Cardiac muscle cell (in vitro differentiated cells and primary cell): Measurements from ENCODE around the gene OSBPL8. TPM values are rescaled to one million over a fixed set of nuclear protein-coding genes. Genes with fewer than 3 reads are reported as not detected.

Experiments
- DNase-seq, 2 donors: peaks; one replicate each; pipeline versions ENCODE4 v3.0.0 to v3.0.0-alpha.2; 2010 to 2017; ENCODE audit warnings: low read depth in 1 of 2, low spot score in 1 of 2
- H3K27ac ChIP-seq: fragments of 200-600 bp; sonication (generic); 2 replicates; pipeline ENCODE4 v1.5.1; 2016
- H3K27me3 ChIP-seq: fragments of 200-600 bp; sonication (generic); 2 replicates; pipeline ENCODE4 v1.6.0; 2016; ENCODE audit warnings: control low read depth
- H3K36me3 ChIP-seq: fragments of 200-600 bp; sonication (generic); 2 replicates; pipeline ENCODE4 v1.5.1; 2016; ENCODE audit warnings: control low read depth
- H3K4me1 ChIP-seq: fragments of 200-600 bp; sonication (generic); 2 replicates; pipeline ENCODE4 v1.8.1; 2017; ENCODE audit warnings: low read depth, mild to moderate bottlenecking, mixed run types
- H3K4me3 ChIP-seq: fragments of 200-600 bp; sonication (generic); 2 replicates; pipeline ENCODE4 v1.5.1; 2016; ENCODE audit warnings: mild to moderate bottlenecking
- H3K9me3 ChIP-seq: fragments of 200-600 bp; sonication (generic); 2 replicates; pipeline ENCODE4 v1.5.1; 2017; ENCODE audit warnings: low read depth, mild to moderate bottlenecking, control low read depth
- CTCF ChIP-seq: IDR thresholded peaks from 2 replicates; pipeline ENCODE4 v1.5.1; 2012; ENCODE audit warnings: low read depth, mild to moderate bottlenecking, low read length
- polyA plus RNA-seq: library from polyadenylated mRNA; unstranded; fragments of >200 nt; fragmentation: Nextera tagmentation; extraction: Ambion mirVana; gene quantifications from 2 replicates; pipeline ENCODE4 v1.2.1, GENCODE V29; 2016
- total RNA-seq: library from RNA; depleted of rRNA; stranded (reverse); fragments of >200 nt; gene quantifications from 2 replicates; pipeline ENCODE4 v1.2.3, GENCODE V29; 2016

Gene OSBPL8
- total and polyA plus RNA-seq, 2 experiments from 2014 or later: 25.6 to 143 TPM

DNA sequence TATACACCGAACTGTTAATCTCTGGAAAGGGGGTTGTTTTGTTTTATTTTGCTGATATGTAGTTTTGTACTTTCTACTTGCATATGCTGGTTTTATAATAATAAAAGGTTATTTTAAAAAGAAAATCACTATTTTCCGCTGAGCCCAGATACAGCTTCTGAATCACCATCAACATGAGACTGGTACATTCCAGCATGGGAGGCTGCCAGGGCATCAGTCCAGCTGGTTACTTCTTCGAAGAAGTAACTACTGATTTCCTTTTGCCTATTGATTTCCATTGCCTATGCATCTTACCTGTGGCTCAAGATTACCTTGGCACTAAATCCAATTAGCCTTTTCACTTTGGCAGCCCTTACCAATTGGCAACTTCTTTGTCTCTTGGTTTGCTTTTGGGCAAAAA is 11.7 kb upstream of the OSBPL8 start:
- Histone ChIP-seq H3K27ac (no peak overlapping the region), H3K36me3 (no peaks in the 10 kb centered on the region), H3K4me1 (no peaks in the 10 kb centered on the region), H3K4me3 (no peak overlapping the region), H3K9me3 (no peaks in the 10 kb centered on the region), H3K27me3 (no peaks in the 10 kb centered on the region)
- no peak for DNase-seq
- no peak for TF ChIP-seq CTCF

DNA sequence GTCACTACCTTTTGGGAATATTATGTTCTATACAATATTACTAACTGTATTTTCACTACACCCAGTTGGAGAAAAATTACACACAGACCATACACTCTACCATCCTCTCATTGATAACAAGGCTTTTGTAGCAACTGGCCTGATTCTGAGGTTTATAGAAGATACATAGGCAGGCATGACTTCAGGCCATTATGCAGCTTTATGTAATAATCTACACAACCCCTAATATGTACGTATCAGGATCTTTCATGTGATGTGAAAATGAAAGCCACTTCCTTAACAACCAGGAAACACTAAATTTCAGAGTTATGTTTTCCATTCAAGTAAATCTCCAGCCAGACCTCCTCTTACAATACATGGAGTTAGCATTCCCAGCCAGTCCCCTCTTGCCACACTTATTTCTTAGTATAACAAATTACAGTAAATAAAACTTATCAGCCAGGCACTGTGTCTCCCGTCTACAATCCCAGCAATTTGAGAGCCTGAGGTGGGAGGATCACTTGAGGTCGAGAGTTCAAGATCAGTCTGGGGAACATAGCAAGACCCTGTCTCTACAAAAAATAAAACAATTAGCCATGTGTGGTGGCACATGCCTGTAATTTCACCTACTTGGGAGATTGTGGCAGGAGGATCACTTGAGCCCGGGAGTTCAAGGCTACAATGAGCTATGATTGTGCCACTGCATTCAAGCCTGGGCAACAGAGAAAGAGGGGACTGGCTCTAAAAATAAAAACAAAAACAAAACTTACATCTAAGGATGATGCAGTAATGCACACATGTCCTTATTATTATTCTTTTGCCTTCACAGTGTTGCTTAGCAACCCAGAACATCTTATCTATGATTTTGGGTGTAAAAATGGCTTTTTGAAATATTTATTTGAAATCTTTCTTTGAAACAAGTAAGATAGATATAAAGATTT is 10.4 kb upstream of the OSBPL8 start:
- Histone ChIP-seq H3K9me3 (no peaks in the 10 kb centered on the region), H3K4me3 (no peak overlapping the region), H3K27me3 (no peaks in the 10 kb centered on the region), H3K4me1 (no peaks in the 10 kb centered on the region), H3K27ac (no peak overlapping the region), H3K36me3 (no peaks in the 10 kb centered on the region)
- no peak for TF ChIP-seq CTCF
- DNase-seq: no peak

DNA sequence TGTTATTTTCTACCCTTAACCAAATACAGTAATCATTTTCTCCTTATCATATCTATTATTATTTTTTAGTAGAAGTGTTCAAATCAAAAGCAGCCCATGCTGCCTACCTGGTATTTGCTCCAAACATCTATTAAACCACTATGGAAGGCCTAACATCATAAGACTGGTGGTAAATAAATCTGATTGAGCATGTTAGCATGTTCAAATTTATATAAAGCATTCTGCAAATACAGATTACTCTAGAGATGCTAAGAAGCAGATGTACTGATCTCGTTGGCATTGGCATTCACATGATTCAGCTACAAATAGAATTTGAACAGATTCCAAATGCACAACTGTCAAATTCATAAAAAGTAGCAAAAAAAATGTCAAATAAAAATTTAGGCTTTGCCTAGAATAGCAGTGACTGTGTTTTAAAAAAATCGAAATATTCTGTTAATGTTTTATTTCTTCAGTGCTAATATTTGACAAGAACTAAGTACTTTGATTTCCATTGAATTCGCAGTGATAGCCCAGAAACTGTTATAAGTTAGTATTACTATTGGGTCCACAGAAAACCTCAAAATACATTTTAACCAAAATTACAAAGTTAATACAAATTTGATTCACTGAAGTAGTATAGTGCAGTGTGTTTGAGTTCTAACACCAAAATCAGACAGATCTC is 9.4 kb upstream of the OSBPL8 start:
- Histone ChIP-seq H3K27me3 (no peaks in the 10 kb centered on the region), H3K4me1 (no peaks in the 10 kb centered on the region), H3K9me3 (no peaks in the 10 kb centered on the region), H3K27ac (no peak overlapping the region), H3K36me3 (no peaks in the 10 kb centered on the region), H3K4me3 (no peak overlapping the region)
- no peak for DNase-seq
- no peak for TF ChIP-seq CTCF

DNA sequence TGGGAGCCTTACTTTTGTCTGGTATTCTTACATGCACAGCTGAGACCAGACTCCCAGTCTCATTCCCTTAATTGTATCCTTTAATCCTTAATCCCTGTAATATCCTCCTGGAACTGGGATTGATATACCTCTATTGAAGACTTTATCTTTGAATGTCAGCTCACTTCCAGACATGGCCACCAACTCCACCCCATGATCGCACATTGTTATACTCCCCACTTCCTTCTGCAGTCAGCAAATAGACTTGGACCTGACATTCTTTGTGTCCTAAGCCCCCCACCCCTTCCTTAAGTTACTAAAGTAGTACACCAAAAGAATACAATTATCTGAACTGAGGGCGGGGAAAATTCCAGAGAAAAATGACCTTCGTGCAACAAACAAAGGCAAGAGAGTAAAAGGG is 8.6 kb upstream of the OSBPL8 start:
- Histone ChIP-seq H3K4me1 (no peaks in the 10 kb centered on the region), H3K4me3 (no peak overlapping the region), H3K36me3 (no peaks in the 10 kb centered on the region), H3K9me3 (no peaks in the 10 kb centered on the region), H3K27me3 (no peaks in the 10 kb centered on the region), H3K27ac (no peak overlapping the region)
- DNase-seq: no peak
- TF ChIP-seq CTCF: no peak

DNA sequence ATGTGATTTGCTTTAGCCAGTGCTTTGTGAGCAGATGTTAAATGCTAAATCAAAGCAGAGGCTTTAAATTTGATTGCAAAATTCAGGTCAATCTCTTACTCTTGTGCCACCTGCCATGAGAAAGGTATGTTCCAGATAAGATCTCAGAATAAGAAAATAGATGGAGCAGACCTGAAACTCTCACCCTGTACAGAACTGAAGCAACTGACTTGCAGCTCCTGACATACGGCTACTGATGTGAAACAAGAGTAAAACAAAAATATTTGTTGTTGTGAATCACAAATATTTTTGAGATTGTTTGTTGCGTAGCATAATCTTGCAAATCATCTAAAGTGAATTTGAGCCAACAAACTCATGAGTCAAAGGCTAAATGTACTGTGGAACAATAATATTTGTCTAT is 3.5 kb upstream of the OSBPL8 start:
- no peak for DNase-seq
- H3K4me1 ChIP-seq: peaks cover 9% of the 10 kb centered on the region
- TF ChIP-seq CTCF: no peak
- H3K4me3 ChIP-seq: no peak overlapping the region
- H3K27ac ChIP-seq: no peak overlapping the region
- no peaks in the 10 kb centered on the region for H3K9me3 ChIP-seq
- H3K27me3 ChIP-seq: no peaks in the 10 kb centered on the region
- H3K36me3 ChIP-seq: no peaks in the 10 kb centered on the region
